ENCODE results near the gene SYPL2.

Gene SYPL2

DNA sequence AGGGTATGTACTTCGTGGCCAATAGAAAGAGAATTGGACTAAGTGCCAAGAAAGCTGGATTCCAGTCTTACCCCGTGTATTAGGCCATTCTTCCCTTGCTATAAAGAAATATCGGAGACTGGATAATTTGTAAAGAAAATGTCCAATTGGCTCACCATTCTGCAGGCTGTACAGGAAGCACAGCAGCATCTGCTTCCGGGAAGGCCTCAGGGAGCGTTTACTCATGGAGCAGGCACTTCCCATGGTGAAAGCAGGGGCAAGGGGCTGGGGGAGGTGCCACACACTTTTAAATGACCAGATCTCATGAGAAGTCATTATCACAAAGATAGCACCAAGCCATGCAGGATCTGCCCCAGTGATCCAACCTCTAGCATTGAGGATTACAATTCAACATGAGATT, 51.0 kb downstream of the SYPL2 start:
- in situ Hi-C loops (cut with HindIII; ENCODE audit: low sequenced_read_pairs): no loop called here
- DNase-seq (ENCODE audit: low read depth): no peak
- TF ChIP-seq CTCF (IDR thresholded peaks at IDR 0.05; ENCODE audit: low read depth, low read length, missing control alignments): no peak
- no peak overlapping the region for H3K4me3 ChIP-seq (ENCODE audit: low read depth, low read length)

DNA sequence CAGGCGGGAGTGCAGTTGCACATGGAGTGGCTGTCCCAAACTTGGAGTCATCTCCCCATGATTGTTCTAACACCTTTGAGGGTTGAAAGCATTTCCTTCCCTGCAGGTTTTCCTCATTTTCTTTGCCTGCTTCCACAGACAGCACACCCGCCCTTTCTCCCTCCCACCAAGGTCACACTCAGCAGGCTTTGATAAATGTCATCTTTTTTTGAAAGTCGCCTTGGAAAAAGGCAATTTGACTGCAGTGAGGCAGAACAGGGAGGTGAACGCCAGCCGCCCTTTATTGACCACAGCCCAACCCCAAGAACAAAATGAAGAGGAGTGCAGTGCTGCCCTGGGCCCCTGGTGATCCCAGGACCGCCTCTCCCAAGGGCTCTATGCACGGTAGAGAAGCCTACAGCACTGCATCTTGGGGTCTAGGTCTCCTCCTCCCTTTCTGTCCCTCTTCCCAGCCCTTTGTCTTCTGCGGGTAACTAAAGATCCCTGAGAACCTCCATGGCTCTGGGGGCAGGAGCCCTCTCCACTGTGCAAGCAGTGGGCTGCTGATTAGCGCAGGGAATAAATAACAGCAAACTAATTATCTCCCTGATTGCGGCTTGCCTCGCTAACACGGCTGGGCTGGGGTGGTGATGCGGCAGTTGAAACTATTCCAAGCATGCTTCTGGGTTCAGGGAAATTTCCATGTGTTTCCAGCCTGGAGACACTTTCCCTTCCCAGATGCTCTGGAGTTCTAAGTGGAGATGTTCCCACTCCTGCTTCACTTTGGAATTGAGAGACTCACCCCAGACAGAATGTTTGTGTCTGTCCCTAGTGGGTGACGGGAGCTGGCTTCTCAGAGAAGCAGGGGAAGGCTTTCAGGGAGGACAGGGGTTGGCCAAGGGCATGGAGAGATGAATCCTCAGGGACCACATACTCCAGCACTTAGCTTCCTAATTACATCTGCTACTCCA, 54.9 kb downstream of the SYPL2 start:
- DNase-seq (ENCODE audit: low read depth): no peak
- in situ Hi-C loops (cut with HindIII; ENCODE audit: low sequenced_read_pairs): no loop called here
- TF ChIP-seq CTCF (IDR thresholded peaks at IDR 0.05; ENCODE audit: low read depth, low read length, missing control alignments): no peak
- no peak overlapping the region for H3K4me3 ChIP-seq (ENCODE audit: low read depth, low read length)

GRCh38 chr1:109522026-109522425, 55.7 kb downstream of the SYPL2 start:
- DNase-seq (ENCODE audit: low read depth): no peak
- no peak for TF ChIP-seq CTCF (IDR thresholded peaks at IDR 0.05; ENCODE audit: low read depth, low read length, missing control alignments)
- in situ Hi-C loops (cut with HindIII; ENCODE audit: low sequenced_read_pairs): no loop called here
- no peak overlapping the region for H3K4me3 ChIP-seq (ENCODE audit: low read depth, low read length)

GRCh38 chr1:109523706-109524105, 57.4 kb downstream of the SYPL2 start:
- H3K4me3 ChIP-seq (ENCODE audit: low read depth, low read length): no peak overlapping the region
- peak; percentile 60 for DNase-seq (ENCODE audit: low read depth)
- TF ChIP-seq CTCF (IDR thresholded peaks at IDR 0.05; ENCODE audit: low read depth, low read length, missing control alignments): no peak
- in situ Hi-C loops (cut with HindIII; ENCODE audit: low sequenced_read_pairs): no loop called here

GRCh38 chr1:109527098-109527811, 60.9 kb downstream of the SYPL2 start:
- TF ChIP-seq CTCF (IDR thresholded peaks at IDR 0.05; ENCODE audit: low read depth, low read length, missing control alignments): no peak
- no peak for DNase-seq (ENCODE audit: low read depth)
- in situ Hi-C loops (cut with HindIII; ENCODE audit: low sequenced_read_pairs): no loop called here
- H3K4me3 ChIP-seq (ENCODE audit: low read depth, low read length): no peak overlapping the region

DNA sequence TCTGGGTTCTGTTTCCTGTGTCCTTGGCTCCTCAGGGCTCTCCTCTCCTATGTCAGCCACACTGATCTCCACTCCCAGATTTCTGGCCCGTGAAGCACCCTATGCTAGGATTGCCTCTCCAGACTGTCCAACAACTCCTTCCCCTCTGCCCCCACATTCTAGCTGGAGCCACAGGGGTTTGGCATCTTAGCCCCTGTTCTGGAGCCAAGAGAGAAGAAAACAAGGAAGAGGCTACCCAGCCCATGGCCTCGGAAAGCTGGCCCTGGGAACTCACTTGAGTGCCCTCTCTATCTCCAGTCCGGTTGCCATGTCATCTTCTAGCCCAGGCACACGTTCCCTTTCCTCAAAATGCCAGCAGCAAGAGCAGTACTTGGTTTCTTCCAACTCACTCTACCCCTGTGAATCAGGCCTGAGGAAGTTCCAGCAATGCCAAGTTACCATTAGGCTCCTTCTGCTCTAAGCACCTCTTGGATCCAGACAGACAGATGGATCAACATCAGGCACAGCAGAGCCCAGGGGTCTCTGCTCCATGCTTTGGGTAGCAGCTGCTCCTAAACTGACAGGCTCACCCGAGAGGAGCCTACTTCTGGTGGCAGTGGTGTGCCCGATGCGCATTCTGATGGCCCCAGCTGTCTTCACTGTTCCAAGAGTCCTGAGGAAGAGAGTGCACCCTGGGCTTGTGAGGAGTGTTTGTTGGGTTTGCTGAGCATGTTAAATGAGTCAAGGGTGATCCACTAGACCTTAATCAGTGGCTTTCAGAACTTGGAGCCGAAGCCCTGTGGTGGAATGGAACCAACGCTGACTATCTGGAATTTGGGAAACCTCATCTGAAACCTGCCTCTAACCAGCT, 61.7 kb downstream of the SYPL2 start:
- in situ Hi-C loops (cut with HindIII; ENCODE audit: low sequenced_read_pairs): no loop called here
- no peak for DNase-seq (ENCODE audit: low read depth)
- H3K4me3 ChIP-seq (ENCODE audit: low read depth, low read length): no peak overlapping the region
- TF ChIP-seq CTCF (IDR thresholded peaks at IDR 0.05; ENCODE audit: low read depth, low read length, missing control alignments): no peak

Data from astrocyte of the cerebellum (primary cell).